H9 (cell line): ENCODE results near the gene SLC25A11. TPM values are rescaled to one million over a fixed set of nuclear protein-coding genes. Genes with fewer than 3 reads are reported as not detected.
A peak's percentile ranks its signal among the peaks of the same experiment; 100 is the strongest.

Experiments used
- DNase-seq: peaks from one replicate; pipeline ENCODE4 v3.0.0-alpha.2; 2017
- H2AFZ ChIP-seq: one replicate; pipeline ENCODE4 v1.6.1; 2013; ENCODE audit warnings: mild to moderate bottlenecking, low read length, control low read depth, moderate library complexity
- H2AK5ac ChIP-seq: 2 replicates; pipeline ENCODE4 v1.6.1; 2013; ENCODE audit warnings: low read length, control low read depth, mixed read lengths; ENCODE audit not compliant: insufficient read length
- H2BK120ac ChIP-seq: one replicate; pipeline ENCODE4 v1.6.1; 2013; ENCODE audit warnings: low read depth, mild to moderate bottlenecking, low read length, control low read depth, inconsistent platforms; ENCODE audit not compliant: poor library complexity, severe bottlenecking
- H2BK12ac ChIP-seq: 2 replicates; pipeline ENCODE4 v1.6.1; 2013; ENCODE audit warnings: low read length, control low read depth, mixed read lengths, low read depth; ENCODE audit not compliant: insufficient read length
- H2BK15ac ChIP-seq: 2 replicates; pipeline ENCODE4 v1.6.1; 2013; ENCODE audit warnings: low read depth, low read length, control low read depth
- H2BK20ac ChIP-seq: one replicate; pipeline ENCODE4 v1.6.1; 2013; ENCODE audit warnings: low read depth, mild to moderate bottlenecking, low read length, control low read depth, inconsistent platforms; ENCODE audit not compliant: poor library complexity, severe bottlenecking
- H2BK5ac ChIP-seq: 2 replicates; pipeline ENCODE4 v1.6.1; 2013; ENCODE audit warnings: low read length, control low read depth, mixed read lengths; ENCODE audit not compliant: insufficient read length
- H3K14ac ChIP-seq: 2 replicates; pipeline ENCODE4 v1.6.1; 2013; ENCODE audit warnings: low read length, control low read depth; ENCODE audit not compliant: insufficient read depth
- H3K18ac ChIP-seq: 2 replicates; pipeline ENCODE4 v1.6.1; 2013; ENCODE audit warnings: low read depth, mild to moderate bottlenecking, mixed read lengths, low read length, control low read depth; ENCODE audit not compliant: insufficient read length
- H3K23ac ChIP-seq: 2 replicates; pipeline ENCODE4 v1.6.1; 2013; ENCODE audit warnings: low read length, control low read depth, mixed read lengths, low read depth; ENCODE audit not compliant: insufficient read length
- H3K23me2 ChIP-seq: 2 replicates; pipeline ENCODE4 v1.6.1; 2013; ENCODE audit warnings: low read depth, mild to moderate bottlenecking, mixed read lengths, low read length, control low read depth; ENCODE audit not compliant: insufficient read length, poor library complexity, severe bottlenecking
- H3K27ac ChIP-seq: 2 replicates; pipeline ENCODE4 v1.5.1; 2013; ENCODE audit warnings: low read length, control low read depth, mixed read lengths, low read depth; ENCODE audit not compliant: insufficient read length
- H3K27me3 ChIP-seq: 2 replicates; pipeline ENCODE4 v1.6.1; 2013; ENCODE audit warnings: low read length, control low read depth, inconsistent platforms; ENCODE audit not compliant: insufficient read depth
- H3K4ac ChIP-seq: 2 replicates; pipeline ENCODE4 v1.6.1; 2013; ENCODE audit warnings: low read depth, mild to moderate bottlenecking, control low read depth, inconsistent platforms, low read length, moderate library complexity
- H3K4me1 ChIP-seq: 2 replicates; pipeline ENCODE4 v1.6.1; 2013; ENCODE audit warnings: low read length, control low read depth, inconsistent platforms; ENCODE audit not compliant: insufficient read depth
- H3K4me2 ChIP-seq: 2 replicates; pipeline ENCODE4 v1.6.1; 2013; ENCODE audit warnings: low read length, control low read depth, mixed read lengths; ENCODE audit not compliant: insufficient read length, insufficient read depth
- H3K56ac ChIP-seq: 2 replicates; pipeline ENCODE4 v1.6.1; 2013; ENCODE audit warnings: low read depth, mild to moderate bottlenecking, mixed read lengths, low read length, control low read depth; ENCODE audit not compliant: insufficient read length
- H3K79me1 ChIP-seq: 2 replicates; pipeline ENCODE4 v1.6.1; 2013; ENCODE audit warnings: low read depth, mild to moderate bottlenecking, moderate library complexity, low read length, control low read depth, inconsistent platforms; ENCODE audit not compliant: insufficient read depth, poor library complexity, severe bottlenecking
- H3K79me2 ChIP-seq: 2 replicates; pipeline ENCODE4 v1.6.1; 2013; ENCODE audit warnings: low read length, control low read depth, inconsistent platforms; ENCODE audit not compliant: insufficient read depth
- H3K9ac ChIP-seq: 2 replicates; pipeline ENCODE4 v1.6.1; 2013; ENCODE audit warnings: low read length, control low read depth, mixed read lengths; ENCODE audit not compliant: insufficient read length; ENCODE audit errors: extremely low read depth
- H3K9me3 ChIP-seq: one replicate; pipeline ENCODE4 v1.6.1; 2013; ENCODE audit warnings: low read depth, low read length, inconsistent platforms; ENCODE audit not compliant: control insufficient read depth
- H3T11ph ChIP-seq: one replicate; pipeline ENCODE4 v1.6.1; 2013; ENCODE audit warnings: mild to moderate bottlenecking, low read length, control low read depth, inconsistent platforms
- H4K20me1 ChIP-seq: one replicate; pipeline ENCODE4 v1.6.1; 2013; ENCODE audit not compliant: control insufficient read depth, insufficient read length, insufficient read depth
- H4K5ac ChIP-seq: 2 replicates; pipeline ENCODE4 v1.6.1; 2013; ENCODE audit warnings: low read depth, mild to moderate bottlenecking, mixed read lengths, low read length, control low read depth; ENCODE audit not compliant: insufficient read length
- H4K8ac ChIP-seq: replicated peaks from 2 replicates; pipeline ENCODE4 v1.6.1; 2013; ENCODE audit warnings: low read length, control low read depth, mixed read lengths, low read depth; ENCODE audit not compliant: insufficient read length
- H4K91ac ChIP-seq: 2 replicates; pipeline ENCODE4 v1.6.1; 2013; ENCODE audit warnings: low read depth, mild to moderate bottlenecking, moderate library complexity, mixed read lengths, low read length, control low read depth; ENCODE audit not compliant: insufficient read length
- H3K27ac Mint-ChIP-seq, 3 experiments: 2 replicates in 2 of 3; 3 replicates in 1 of 3; pipeline ENCODE4 v1.8.0; 2020 to 2021; ENCODE audit warnings: mixed read lengths in 3 of 3, mild to moderate bottlenecking in 1 of 3, moderate library complexity in 1 of 3
- H3K27me3 Mint-ChIP-seq: 2 replicates; pipeline ENCODE4 v1.8.0; 2021; ENCODE audit warnings: low read depth, mild to moderate bottlenecking, moderate library complexity, mixed read lengths
- H3K36me3 Mint-ChIP-seq, 3 experiments: 2 replicates in 2 of 3; 3 replicates in 1 of 3; pipeline ENCODE4 v1.8.0; 2020 to 2021; ENCODE audit warnings: low read depth in 3 of 3, mixed read lengths in 3 of 3; ENCODE audit not compliant: insufficient read depth in 1 of 3
- H3K4me1 Mint-ChIP-seq, 2 experiments: 2 replicates each; pipeline ENCODE4 v1.8.0; 2020; ENCODE audit warnings: mixed read lengths in 2 of 2
- H3K4me3 Mint-ChIP-seq, 2 experiments: 2 replicates in 1 of 2; 3 replicates in 1 of 2; pipeline ENCODE4 v1.8.0; 2020 to 2021; ENCODE audit warnings: mild to moderate bottlenecking in 2 of 2, mixed read lengths in 2 of 2, moderate library complexity in 1 of 2
- H3K9me3 Mint-ChIP-seq, 2 experiments: 2 replicates in 1 of 2; 3 replicates in 1 of 2; pipeline ENCODE4 v1.8.0; 2020; ENCODE audit warnings: mild to moderate bottlenecking in 2 of 2, mixed read lengths in 2 of 2, moderate library complexity in 1 of 2
- CTCF ChIP-seq: fragments of 200-600 bp; sonication (generic); conservative IDR thresholded peaks from 3 replicates; pipeline ENCODE4 v1.8.0; 2021; ENCODE audit warnings: antibody characterized with exemption, mild to moderate bottlenecking
- WGBS: extraction: QIAGEN DNeasy Blood & Tissue Kit; methylation state at CpG from one replicate; pipeline ENCODE4 v1.1.7; 2013; ENCODE audit warnings: missing lambda C conversion rate, low lambda C conversion rate, mixed read lengths; ENCODE audit not compliant: insufficient read length; ENCODE audit errors: extremely low coverage; 5-methylcytosine and 5-hydroxymethylcytosine counted together
- total RNA-seq: library from RNA; stranded (reverse); gene quantifications from 2 replicates; pipeline ENCODE4 v1.2.1, GENCODE V29; 2021

Gene SLC25A11
- total RNA-seq, 1 experiment from 2014 or later = 74.9 TPM

GRCh38 chr17:4897198-4897687, 42.6 kb downstream of the SLC25A11 start:
- H3K79me2 ChIP-seq = no peaks in the 10 kb centered on the region
- H3K27ac ChIP-seq = no peak overlapping the region
- WGBS = no CpG with 5 or more reads among the region's 10 CpGs
- TF ChIP-seq CTCF = no peak
- no peak overlapping the region for H4K8ac ChIP-seq
- H3K18ac ChIP-seq = no peak overlapping the region
- no peak overlapping the region for H3T11ph ChIP-seq
- no peak overlapping the region for H2BK12ac ChIP-seq
- no peak overlapping the region for H4K91ac ChIP-seq
- H4K20me1 ChIP-seq = no peaks in the 10 kb centered on the region
- Mint-ChIP-seq H3K4me1 (peaks cover 4 to 24% of the 10 kb centered on the region in 2 experiments), H3K27me3 (no peaks in the 10 kb centered on the region), H3K9me3 (no peaks in the 10 kb centered on the region), H3K27ac (peak overlapping the region in 2 of 3 experiments; percentile 62 to 76; a peak in 1 of 7 replicates), H3K36me3 (peaks cover 8 to 35% (median 32%) of the 10 kb centered on the region in 3 experiments; a peak in 6 of 7 replicates), H3K4me3 (no peak overlapping the region)
- no peak overlapping the region for H2BK15ac ChIP-seq
- H3K23me2 ChIP-seq = peaks cover 12% of the 10 kb centered on the region
- H3K9me3 ChIP-seq = no peaks in the 10 kb centered on the region
- no peak overlapping the region for H3K23ac ChIP-seq
- H3K4me1 ChIP-seq = no peaks in the 10 kb centered on the region
- no peaks in the 10 kb centered on the region for H3K27me3 ChIP-seq
- no peak overlapping the region for H3K56ac ChIP-seq
- DNase-seq = peak; percentile 32
- H3K79me1 ChIP-seq = no peaks in the 10 kb centered on the region
- H2BK5ac ChIP-seq = no peak overlapping the region
- H3K4ac ChIP-seq = no peak overlapping the region
- no peak overlapping the region for H2BK20ac ChIP-seq
- no peak overlapping the region for H2BK120ac ChIP-seq
- H3K4me2 ChIP-seq = no peak overlapping the region
- H3K9ac ChIP-seq = no peak overlapping the region
- H2AFZ ChIP-seq = no peak overlapping the region
- H2AK5ac ChIP-seq = no peak overlapping the region
- no peak overlapping the region; the same call in 1 of the 2 replicates for H3K14ac ChIP-seq
- no peak overlapping the region for H4K5ac ChIP-seq
